ENCODE results near the gene ZP2.
"Not testable (repeated sequence)": the region's sequence is repeated elsewhere in the genome, so short reads cannot be mapped to it uniquely, and the experiment has no call there.

ZP2 gene

GRCh38 chr16:21214086-21214485, 2.7 kb upstream of the ZP2 start:
- no peak for DNase-seq (ENCODE audit: low read depth)

GRCh38 chr16:21208446-21209230, 2.7 kb downstream of the ZP2 start:
- no peak for DNase-seq (ENCODE audit: low read depth)

GRCh38 chr16:21206550-21206949, 4.8 kb downstream of the ZP2 start:
- no peak for DNase-seq (ENCODE audit: low read depth)

- DNase-seq (ENCODE audit: low read depth): no peak
Observed at GRCh38 chr16:21205303-21205702, 6.1 kb downstream of the ZP2 start.

GRCh38 chr16:21203155-21203797, 8.1 kb downstream of the ZP2 start:
- no peak for DNase-seq (ENCODE audit: low read depth)

GRCh38 chr16:21199607-21200218, 11.7 kb downstream of the ZP2 start:
- no peak for DNase-seq (ENCODE audit: low read depth)

GRCh38 chr16:21197621-21198020, 13.8 kb downstream of the ZP2 start:
- no peak for DNase-seq (ENCODE audit: low read depth)

- DNase-seq (ENCODE audit: low read depth): no peak
Observed at GRCh38 chr16:21197112-21197511, 14.3 kb downstream of the ZP2 start.

GRCh38 chr16:21195330-21195729, 16.0 kb downstream of the ZP2 start:
- not testable (repeated sequence) for DNase-seq (ENCODE audit: low read depth)

GRCh38 chr16:21194771-21195301, 16.5 kb downstream of the ZP2 start:
- DNase-seq (ENCODE audit: low read depth): no peak

GRCh38 chr16:21192991-21193390, 18.4 kb downstream of the ZP2 start:
- no peak for DNase-seq (ENCODE audit: low read depth)

- no peak for DNase-seq (ENCODE audit: low read depth)
Observed at GRCh38 chr16:21190599-21190998, 20.8 kb downstream of the ZP2 start.

GRCh38 chr16:21190013-21190412, 21.4 kb downstream of the ZP2 start:
- no peak for DNase-seq (ENCODE audit: low read depth)

GRCh38 chr16:21189311-21189710, 22.1 kb downstream of the ZP2 start:
- no peak for DNase-seq (ENCODE audit: low read depth)

- no peak for DNase-seq (ENCODE audit: low read depth)
Observed at GRCh38 chr16:21186326-21186691, 25.1 kb downstream of the ZP2 start.

- no peak for DNase-seq (ENCODE audit: low read depth)
Observed at GRCh38 chr16:21185659-21186325, 25.6 kb downstream of the ZP2 start.

GRCh38 chr16:21184834-21185233, 26.5 kb downstream of the ZP2 start:
- DNase-seq (ENCODE audit: low read depth): no peak

- no peak for DNase-seq (ENCODE audit: low read depth)
Observed at GRCh38 chr16:21183995-21184394, 27.4 kb downstream of the ZP2 start.

GRCh38 chr16:21179983-21180365, 31.4 kb downstream of the ZP2 start:
- DNase-seq (ENCODE audit: low read depth): no peak

- DNase-seq (ENCODE audit: low read depth): no peak
Observed at GRCh38 chr16:21179126-21179982, 32.0 kb downstream of the ZP2 start.

GRCh38 chr16:21175397-21175796, 36.0 kb downstream of the ZP2 start:
- no peak for DNase-seq (ENCODE audit: low read depth)

- DNase-seq (ENCODE audit: low read depth): no peak
Observed at GRCh38 chr16:21172650-21173049, 38.7 kb downstream of the ZP2 start.

All from stimulated activated CD8-positive, alpha-beta memory T cell treated with anti-CD3 and anti-CD28 coated beads, Interleukin-7, amount 100 ng/mL, for 24 hours (primary cell).